RKO (cell line): ENCODE results near the gene FDPS.
"Not testable (repeated sequence)": the region's sequence is repeated elsewhere in the genome, so short reads cannot be mapped to it uniquely, and the experiment has no call there.

Source experiments
- DNase-seq: peaks from one replicate; pipeline ENCODE4 v3.0.0-alpha.2; 2016; ENCODE audit warnings: low spot score

FDPS gene

DNA sequence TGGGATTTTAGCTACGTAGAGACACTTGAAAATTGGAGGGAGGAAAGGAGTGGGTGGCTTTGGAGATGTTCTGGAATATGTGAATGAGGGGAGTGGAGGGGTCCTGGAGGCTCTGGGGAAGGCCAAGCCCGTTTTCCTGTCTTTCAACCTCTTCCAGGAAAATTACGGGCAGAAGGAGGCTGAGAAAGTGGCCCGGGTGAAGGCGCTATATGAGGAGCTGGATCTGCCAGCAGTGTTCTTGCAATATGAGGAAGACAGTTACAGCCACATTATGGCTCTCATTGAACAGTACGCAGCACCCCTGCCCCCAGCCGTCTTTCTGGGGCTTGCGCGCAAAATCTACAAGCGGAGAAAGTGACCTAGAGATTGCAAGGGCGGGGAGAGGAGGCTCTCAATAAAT, 11.6 kb downstream of the FDPS start:
- DNase-seq, result no peak

DNA sequence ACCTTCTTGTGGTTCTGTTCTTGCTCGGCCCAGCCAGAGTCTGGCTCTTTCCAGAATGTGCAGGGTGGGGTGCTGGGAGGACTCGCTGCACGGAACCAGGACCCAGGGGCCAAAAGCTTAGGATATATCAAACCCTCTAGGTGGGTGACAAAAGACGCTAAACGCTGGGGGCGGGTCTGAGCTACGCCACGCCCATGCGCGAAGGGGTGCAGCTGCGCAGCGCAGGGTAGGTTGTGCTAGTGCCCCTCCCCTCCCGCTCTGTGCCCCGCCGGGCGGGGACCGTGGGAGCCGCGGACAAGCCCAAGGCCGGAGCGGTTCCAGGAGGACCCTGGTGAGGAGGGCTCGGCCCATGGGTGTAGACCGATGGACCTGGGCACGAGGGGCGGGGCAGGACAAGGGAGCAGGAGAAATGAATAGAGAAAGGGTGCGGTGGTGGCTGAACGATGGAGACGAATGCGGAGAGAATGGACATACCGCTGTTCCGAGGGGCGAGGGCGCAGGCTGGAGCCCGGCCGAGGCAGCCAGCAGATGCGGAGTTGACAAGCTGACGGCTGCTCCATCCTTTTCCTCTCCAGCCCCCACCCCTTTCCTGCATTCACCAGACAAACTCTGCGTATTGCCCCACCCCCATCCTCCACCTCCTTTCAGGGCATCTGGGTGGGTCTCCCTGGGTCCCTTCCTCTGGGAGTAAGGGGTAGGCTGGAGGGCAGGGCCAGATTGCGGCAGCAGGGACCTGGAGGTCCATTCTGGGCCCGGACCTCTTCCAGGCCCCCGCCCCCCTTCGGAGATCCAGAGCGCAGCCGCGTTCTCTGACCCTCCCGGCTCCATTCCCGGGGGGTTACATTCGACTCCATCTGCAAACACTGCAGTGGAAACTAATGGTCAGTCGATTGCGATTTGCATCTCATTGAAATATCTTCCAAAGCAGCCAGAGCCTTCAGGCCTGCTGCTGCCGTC, 12.3 kb downstream of the FDPS start, which contains the start of gene RUSC1:
RUSC1 (plus strand) TSS at position 234 of the 957 bp plus-strand sequence. CDS start 880 bp downstream, outside the sequence.
- DNase-seq, result no peak

DNA sequence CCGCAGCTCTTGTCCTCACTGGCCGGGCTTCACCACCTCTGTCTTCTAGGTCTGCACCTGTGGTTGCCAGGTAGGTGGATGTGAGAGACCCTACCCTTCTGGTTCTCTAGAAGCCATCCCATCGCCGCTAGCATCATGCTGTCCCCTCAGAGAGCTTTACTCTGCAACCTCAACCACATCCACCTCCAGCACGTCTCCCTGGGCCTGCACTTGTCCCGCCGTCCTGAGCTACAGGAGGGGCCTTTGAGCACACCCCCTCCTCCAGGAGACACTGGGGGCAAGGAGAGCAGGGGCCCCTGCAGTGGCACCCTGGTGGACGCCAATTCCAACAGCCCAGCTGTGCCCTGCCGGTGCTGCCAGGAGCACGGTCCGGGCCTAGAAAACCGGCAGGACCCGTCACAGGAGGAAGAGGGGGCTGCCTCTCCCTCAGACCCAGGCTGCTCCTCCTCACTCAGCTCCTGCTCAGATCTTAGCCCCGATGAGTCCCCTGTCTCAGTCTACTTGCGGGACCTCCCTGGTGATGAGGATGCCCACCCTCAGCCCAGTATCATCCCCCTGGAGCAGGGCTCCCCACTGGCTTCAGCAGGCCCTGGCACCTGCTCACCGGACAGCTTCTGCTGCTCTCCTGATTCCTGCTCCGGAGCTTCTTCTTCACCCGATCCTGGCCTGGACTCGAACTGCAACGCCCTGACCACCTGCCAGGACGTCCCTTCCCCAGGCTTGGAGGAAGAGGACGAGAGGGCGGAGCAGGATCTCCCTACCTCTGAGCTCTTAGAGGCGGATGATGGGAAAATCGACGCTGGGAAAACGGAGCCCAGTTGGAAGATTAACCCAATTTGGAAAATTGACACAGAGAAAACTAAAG, 13.2 kb downstream of the FDPS start:
- DNase-seq, result no peak

DNA sequence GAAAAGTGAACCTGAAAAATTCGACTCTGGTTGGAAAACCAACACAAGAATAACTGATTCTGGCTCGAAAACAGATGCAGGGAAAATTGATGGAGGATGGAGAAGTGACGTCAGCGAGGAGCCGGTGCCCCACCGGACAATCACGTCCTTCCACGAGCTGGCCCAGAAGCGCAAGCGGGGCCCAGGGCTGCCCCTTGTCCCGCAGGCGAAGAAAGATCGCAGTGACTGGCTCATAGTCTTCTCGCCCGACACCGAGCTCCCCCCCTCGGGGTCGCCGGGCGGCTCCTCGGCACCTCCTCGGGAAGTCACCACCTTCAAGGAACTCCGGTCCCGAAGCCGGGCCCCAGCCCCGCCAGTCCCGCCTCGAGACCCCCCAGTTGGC, 13.9 kb downstream of the FDPS start:
- peak; percentile 58 for DNase-seq

DNA sequence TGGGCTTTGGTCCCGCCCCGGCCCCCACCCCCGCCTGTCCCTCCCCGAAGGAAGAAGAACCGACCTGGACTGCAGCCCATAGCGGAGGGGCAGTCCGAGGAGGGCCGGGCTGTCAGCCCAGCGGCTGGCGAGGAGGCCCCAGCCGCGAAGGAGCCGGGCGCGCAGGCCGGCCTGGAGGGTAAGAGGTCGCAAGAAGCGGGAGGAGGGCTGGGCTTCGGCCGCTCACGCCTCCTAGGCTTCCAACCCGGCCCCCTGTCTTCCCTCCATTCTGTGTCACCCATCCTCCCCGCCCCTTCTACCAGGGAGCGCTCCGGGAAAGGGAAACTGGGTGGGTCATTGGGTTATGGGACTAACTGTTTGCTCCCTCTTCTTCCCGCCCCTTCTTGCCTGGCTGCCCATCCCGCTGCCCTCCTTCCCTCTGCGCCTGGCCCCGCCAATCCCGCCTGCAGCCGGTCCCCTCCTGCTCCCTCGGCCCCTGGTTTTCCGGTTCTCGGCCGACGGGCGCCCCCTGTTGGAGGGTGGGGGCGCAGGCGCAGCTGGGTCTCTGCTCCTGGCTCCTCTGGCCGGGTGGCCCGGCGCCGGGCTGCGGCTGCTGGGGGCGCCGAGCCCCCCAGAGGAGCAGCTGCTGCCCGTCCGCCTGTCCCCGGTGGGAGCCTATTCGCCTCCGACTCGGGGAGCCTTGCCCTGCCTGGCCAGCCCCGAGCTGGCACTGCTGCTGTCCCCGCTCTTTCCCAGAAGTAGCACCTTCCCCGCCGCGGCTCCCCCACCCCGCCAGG, 14.5 kb downstream of the FDPS start:
- peak; percentile 95 for DNase-seq

DNA sequence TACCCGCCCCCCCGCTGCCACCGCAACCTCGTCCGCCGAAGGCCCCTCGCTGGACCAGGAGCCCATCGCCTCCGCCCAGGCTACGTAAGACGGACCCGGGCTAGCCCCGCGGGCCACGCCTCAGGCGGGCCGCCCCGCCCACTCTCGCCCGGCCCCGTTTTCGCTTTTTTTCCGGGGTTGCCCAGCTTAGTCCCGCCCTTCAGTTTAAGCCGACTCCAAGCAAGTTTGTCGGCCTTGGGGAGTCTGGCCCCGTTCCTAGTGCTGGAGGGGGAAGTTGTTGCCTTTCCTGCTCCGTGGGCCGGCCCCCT, 15.0 kb downstream of the FDPS start:
- DNase-seq, result peak; percentile 91

DNA sequence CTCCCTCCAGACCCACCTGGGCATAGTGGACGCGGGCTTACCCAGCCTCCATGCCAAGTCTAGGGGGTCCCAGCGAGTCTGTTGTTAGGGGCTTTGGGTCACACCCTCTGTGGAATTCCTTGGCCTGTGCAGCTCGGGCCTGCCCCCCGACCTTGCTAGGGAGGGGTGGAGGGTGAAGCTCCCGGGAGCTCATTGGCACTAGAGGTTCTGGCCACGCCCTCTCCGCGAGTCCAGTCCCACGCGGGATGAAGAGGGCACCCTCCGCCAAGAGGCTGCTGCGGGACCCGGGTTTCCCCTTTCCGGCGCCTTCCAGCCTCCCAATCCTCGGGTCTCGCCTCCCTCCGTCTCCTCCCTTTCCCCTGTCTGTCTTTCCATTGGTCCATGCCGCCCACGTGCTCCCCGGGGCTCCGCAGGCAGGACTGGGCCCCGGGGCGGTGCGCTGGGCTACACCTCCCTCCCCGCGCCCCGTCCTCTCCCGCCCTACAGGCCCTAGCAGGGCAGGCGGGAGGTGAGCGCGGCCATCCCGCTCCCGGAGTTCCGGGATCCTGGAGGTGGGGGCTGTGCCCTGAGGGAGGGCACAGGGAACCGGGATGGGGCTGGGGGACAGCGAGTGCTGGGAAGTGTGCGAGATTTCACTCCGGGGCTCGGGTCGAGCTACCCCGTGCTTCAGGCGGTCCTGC, 15.5 kb downstream of the FDPS start:
- DNase-seq, result peak; percentile 95

DNA sequence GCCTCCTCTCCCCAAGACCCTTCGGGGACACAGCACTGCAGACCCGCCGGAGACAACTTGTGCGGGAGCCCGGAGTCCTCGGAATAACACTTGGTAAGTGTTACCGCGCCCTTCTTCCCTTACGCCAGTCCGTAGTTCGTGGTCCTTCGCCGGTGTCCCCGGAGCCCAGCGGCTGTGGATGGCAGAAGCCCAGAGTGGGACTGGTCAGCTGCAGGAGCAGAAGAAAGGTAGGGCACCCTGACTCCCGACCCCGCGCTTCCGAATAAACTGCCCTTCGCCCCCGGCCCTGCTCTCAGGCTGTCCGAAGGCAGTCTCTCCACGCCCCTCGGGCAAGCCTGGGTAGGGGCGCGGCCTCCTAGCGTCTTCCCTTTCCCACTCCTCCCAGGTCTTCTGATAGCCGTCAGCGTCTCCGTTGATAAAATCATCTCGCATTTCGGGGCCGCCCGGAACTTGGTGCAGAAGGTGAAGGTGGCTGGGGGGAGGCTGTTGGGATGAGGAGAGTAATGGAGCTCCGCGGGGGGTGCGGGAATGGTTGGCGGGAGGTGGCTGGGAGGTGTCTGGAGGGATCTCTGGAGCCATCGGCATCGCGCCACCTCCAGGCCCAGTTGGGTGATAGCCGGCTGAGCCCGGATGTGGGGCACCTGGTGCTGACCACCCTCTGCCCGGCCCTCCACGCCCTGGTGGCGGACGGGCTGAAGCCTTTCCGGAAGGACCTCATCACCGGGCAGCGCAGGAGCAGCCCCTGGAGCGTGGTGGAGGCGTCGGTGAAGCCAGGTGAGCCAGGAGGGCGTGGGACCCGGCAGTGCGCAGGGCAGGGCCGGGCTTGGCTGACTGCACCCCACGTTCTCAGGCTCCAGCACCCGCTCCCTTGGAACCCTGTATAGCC, 16.3 kb downstream of the FDPS start:
- DNase-seq, result peak; percentile 82

DNA sequence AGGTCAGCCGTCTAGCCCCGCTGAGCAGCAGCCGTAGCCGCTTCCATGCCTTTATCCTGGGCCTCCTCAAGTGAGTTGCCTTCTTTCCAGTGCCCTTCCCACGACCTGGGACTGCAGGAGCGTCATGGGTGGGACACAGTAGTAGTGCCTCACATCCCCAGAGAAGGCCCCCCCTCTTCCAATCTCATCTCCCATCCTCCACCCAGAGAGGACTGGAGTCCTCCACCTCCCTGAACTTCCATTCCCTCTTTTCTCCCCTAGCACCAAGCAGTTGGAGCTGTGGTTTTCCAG, 16.9 kb downstream of the FDPS start:
- DNase-seq, result no peak

DNA sequence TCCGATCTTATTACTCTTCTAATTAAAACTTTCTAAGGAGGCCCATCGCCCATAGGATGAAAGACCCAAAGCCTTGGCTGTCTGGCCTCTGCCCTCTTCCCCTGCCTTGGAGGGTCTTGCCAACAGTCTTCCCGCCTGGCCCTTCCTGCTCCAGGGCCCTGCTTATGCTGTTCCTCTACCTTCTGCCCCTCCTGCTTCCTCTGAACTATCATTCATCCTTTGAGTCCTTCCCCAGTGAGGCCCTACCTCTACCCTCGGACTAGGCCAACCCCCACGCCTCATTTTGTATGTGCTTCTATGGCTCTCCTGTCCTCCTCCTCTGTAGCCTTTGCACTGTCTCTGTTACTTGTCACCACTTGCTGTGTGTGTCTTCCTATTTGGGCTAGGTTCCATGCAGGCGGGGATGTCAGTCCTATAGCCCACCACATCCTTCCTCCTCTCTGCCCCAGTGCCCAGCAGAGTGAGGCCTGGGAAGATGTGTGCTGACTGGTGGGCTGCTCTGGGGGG, 17.4 kb downstream of the FDPS start:
- no peak for DNase-seq

DNA sequence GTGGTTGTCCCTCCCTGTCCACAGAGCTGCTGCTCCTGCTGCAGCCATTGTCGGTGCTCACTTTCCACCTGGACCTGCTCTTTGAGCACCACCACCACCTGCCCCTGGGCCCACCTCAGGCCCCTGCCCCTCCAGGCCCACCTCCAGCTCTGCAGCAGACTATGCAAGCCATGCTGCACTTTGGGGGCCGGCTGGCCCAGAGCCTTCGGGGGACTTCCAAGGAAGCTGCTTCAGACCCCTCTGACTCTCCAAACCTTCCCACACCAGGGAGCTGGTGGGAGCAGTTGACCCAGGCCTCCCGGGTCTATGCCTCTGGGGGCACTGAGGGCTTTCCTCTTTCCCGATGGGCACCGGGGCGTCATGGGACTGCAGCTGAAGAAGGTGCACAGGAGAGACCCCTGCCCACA, 18.0 kb downstream of the FDPS start:
- no peak for DNase-seq

DNA sequence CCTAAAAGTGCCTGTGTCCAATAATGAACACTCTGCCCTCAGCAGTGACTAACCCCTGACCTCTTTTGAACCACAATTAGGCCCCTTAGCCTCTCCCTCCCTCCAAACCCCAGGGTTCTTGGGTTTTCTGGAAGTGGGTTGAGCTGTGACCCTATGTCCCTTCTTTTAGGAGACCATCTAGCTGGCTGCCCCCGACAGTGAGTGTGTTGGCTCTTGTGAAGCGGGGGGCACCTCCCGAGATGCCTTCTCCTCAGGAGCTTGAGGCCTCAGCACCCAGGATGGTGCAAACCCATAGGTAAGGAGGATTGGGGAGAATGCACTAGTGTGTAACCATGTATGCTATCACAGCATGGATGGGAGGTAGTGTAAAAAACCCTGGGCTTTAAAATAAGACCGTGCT, 19.3 kb downstream of the FDPS start:
- no peak for DNase-seq

DNA sequence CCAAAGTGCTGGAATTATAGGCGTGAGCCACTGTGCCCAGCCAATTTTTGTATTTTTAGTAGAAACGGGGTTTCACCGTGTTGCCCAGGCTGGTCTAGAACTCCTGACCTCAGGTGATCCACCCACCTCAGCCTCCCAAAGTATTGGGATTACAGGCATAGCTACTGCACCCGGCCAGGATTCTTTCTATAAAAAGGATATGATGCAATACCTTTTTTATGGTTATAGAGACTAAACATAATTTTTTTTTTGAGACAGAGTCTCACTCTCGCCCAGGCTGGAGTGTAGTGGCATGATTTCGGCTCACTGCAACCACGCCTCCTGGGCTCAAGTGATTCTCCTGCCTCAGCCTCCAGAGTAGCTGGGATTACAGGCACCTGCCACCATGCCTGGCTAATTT, 20.2 kb downstream of the FDPS start:
- not testable (repeated sequence) for DNase-seq

DNA sequence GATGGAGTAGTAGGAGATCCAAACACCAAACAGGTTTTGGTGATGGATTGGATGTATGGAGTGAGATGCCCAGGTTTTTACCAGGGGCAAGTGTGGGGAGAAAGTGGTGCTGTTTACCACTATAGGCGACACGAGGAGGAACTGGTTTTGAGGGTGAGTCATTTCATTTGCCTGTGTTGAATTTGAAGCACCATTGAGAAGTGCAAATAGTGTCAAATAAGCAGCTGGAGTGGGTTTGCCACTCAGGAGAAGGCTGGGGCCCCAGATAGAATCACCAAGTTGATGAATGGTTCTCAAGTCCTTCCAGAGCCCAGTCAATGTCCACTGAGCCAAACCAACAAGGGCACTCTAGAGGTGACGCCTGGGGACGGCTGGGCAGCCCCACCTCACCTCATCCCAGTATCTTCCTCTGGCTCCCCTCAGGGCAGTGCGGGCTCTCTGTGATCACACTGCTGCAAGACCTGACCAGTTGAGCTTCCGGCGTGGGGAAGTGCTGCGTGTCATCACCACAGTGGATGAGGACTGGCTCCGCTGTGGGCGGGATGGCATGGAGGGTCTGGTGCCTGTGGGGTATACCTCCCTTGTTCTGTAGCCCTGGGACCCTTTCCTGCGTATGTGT, 21.4 kb downstream of the FDPS start:
- no peak for DNase-seq

DNA sequence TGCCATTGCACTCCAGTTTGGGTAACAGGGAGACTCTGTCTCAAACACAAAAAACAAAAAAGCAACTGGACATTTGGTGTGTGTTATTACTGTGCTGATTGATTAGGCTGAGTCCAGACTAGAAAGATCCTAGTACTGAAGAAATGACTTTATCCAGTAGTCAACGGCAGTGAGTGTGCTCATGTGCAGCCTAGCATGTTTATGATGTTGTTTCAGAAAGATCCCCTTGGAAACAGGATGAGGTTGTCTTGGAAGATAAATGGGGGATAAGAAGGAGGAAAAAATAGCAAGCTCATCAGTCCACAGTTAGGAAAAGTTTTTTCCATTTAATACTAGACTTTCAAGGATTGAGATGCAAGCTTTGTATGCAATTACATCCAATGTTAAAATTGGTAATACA, 26.3 kb downstream of the FDPS start:
- DNase-seq, result no peak

DNA sequence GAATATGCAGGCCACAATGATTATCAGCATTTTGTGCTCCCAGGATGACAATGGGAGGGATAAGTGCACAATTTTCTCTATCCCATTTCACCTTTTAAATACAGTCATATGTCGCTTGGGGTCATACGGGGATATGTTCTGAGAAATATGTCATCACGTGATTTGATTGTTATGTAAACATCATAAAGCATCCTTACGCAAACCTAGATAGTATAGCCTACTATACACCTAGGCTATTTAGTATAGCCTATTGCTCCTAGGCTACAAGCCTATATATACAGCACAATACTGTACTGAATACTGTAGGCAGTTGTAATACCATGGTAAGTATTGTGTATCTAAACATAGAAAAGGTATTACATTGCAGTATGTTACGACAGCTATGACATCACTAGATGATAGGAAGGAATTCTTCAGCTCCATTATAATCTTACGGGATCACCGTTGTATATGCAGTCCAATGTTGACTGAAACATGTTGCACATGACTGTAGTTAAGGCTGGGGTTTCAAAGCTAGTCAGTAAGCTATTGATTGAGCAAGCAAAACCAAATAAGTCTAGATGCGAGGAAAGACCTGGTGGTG, 30.9 kb downstream of the FDPS start:
- no peak for DNase-seq

DNA sequence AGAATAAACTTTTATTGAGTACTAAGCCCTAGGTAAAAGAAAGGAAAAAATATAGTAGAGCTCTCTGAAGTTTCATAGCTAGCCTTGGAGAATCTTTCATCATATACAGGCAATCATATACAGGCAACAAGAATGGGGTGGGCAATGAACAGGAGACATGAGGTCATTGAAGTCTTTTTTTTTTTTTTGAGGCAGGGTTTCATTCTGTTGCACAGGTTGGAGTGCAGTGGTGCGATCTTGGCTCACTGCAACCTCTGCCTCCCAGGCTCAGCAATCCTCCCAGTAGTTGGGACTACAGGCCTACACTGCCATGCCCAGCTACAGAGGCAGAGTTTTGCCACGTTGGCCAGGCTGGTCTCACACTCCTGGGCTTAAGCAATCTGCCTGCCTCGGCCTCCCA, 34.2 kb downstream of the FDPS start:
- no peak for DNase-seq

DNA sequence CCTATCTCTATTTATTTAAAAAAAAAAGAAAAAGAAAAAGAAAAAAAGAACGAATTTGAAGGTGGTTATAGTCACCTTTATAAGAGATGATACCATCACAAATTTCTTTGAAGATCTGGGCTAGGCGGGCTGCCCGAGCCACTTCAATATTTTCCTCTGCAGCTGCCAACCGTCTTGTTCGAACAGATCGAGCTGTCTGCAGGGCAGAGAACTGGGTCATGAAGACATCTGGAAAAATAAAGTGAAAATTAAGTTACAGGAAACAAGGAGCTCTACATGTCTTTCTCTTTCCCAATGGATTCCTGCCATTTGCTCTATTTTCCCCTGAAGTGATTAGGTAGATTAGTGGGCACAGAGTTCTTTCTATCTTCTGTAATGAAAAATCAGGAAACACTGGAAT, 44.0 kb downstream of the FDPS start:
- DNase-seq, result no peak

DNA sequence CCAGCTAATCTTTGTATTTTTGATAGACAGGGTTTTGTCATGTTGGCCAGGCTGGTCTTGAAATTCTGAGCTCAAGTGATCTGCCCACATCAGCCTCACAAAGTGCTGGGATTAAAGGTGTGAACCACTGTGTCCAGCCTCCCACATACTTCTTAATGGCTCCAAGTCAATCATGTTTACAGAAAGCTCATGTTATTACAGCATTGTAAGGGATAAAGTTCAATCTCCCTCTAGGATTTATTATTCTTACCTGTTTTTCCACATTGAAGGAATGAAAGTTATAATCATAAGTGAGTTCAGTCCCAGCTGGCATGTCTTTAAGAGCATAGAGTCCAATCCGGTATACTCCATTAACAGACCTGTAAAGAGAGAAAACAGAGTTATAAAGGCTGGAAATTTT, 51.4 kb downstream of the FDPS start:
- DNase-seq, result no peak
